ENCODE measurements around the gene PAK6. TPM values are rescaled to one million over a fixed set of nuclear protein-coding genes. Genes with fewer than 3 reads are reported as not detected.

Gene PAK6
- total and polyA plus RNA-seq, 9 of the 15 experiments (the other 6 are each of a cell fraction or from before 2014, with no cell fraction given): 0.03 to 0.74 (median 0.16) TPM; not detected in 2

DNA sequence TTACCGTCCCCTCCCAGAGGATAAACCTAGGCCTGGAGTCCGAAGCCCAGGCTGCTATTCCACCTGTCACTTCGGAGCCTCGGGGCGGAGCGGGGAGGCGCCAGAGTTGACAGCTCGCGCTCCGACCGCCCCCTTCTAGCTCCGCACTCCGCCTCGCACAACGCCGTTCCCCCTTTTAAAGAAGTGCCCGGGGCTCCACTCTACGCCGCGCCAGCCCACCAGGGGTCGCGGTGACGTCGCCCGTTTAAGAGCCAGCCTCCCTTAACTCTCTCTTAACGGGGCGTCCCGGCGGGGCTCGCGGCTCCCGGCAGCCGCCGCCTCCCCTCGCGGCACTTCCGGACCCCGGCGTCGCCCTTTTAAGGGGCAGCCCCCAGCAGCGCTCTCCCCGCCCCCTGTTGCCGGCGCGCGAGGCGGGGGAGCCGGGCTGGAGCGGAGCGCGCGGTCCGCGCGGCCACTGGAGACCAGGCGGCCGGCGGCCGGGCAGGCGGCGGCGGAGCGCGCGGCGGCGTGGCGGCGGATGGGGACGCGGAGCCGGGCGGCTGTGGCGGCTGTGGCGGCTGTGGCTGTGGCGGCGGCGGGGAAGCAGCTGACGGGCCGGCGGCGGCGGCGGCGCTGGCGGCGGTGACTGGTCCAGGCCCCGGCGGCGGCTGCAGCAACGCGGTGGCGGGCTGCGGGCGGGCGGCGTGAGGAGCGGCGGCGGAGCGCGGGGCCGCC lies 84.5 kb downstream of the PAK6 start, which contains the start of gene INAFM2 (continued):
- no peak for TF ChIP-seq HDAC8 (tag; IDR thresholded peaks at IDR 0.05)
- no peak for TF ChIP-seq RFX7 (CRISPR knock-in tag; IDR thresholded peaks at IDR 0.05)
- TF ChIP-seq ZNF324 (CRISPR knock-in tag; IDR thresholded peaks at IDR 0.05): no peak
- TF ChIP-seq XRCC4 (IDR thresholded peaks at IDR 0.05; ENCODE audit: extremely low read depth, insufficient read depth, insufficient read length): no peak
- no peak for TF ChIP-seq GABPB2 (CRISPR knock-in tag; conservative IDR thresholded peaks at IDR 0.05)
- TF ChIP-seq SRSF1 (IDR thresholded peaks at IDR 0.05; ENCODE audit: low read depth, low read length): no peak
- no peak for TF ChIP-seq KDM1A (IDR thresholded peaks at IDR 0.05)
- TF ChIP-seq TCFL5 (CRISPR knock-in tag; conservative IDR thresholded peaks at IDR 0.05): no peak
- no peak for TF ChIP-seq ZNF124 (CRISPR knock-in tag; IDR thresholded peaks at IDR 0.05)
- TF ChIP-seq ZFP30 (CRISPR knock-in tag; IDR thresholded peaks at IDR 0.05; ENCODE audit: borderline replicate concordance): no peak
- no peak for TF ChIP-seq NFYB (IDR thresholded peaks at IDR 0.05; ENCODE audit: extremely low read depth, insufficient read length)
- TF ChIP-seq ELF1 (tag; IDR thresholded peaks at IDR 0.05): peak; percentile 97
- no peak for TF ChIP-seq CUX1 (CRISPR knock-in tag; IDR thresholded peaks at IDR 0.05)
- TF ChIP-seq THRA (IDR thresholded peaks at IDR 0.05): no peak
- TF ChIP-seq ZNF134 (CRISPR knock-in tag; conservative IDR thresholded peaks at IDR 0.05): no peak
- no peak for TF ChIP-seq ZNF766 (CRISPR knock-in tag; conservative IDR thresholded peaks at IDR 0.05)
- no peak for TF ChIP-seq DIDO1 (tag; IDR thresholded peaks at IDR 0.05; ENCODE audit: low read depth)
- peak; percentile 67; the same call in 1 of the 2 replicates for TF ChIP-seq SMAD4 (CRISPR knock-in tag; conservative IDR thresholded peaks at IDR 0.05)
- no peak for TF ChIP-seq ZNF3 (CRISPR knock-in tag; IDR thresholded peaks at IDR 0.05)
- TF ChIP-seq ARHGAP35 (IDR thresholded peaks at IDR 0.05; ENCODE audit: partially characterized antibody): no peak
- TF ChIP-seq, protein P1, sequence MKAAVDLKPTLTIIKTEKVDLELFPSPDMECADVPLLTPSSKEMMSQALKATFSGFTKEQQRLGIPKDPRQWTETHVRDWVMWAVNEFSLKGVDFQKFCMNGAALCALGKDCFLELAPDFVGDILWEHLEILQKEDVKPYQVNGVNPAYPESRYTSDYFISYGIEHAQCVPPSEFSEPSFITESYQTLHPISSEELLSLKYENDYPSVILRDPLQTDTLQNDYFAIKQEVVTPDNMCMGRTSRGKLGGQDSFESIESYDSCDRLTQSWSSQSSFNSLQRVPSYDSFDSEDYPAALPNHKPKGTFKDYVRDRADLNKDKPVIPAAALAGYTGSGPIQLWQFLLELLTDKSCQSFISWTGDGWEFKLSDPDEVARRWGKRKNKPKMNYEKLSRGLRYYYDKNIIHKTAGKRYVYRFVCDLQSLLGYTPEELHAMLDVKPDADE (conservative IDR thresholded peaks at IDR 0.05; ENCODE audit: control insufficient read depth, low read depth, low read length): peak; percentile 62; the same call in 1 of the 2 replicates
- no peak for TF ChIP-seq ZNF174 (CRISPR knock-in tag; IDR thresholded peaks at IDR 0.05)
- TF ChIP-seq EP400 (IDR thresholded peaks at IDR 0.05): no peak; the same call in 1 of the 2 replicates

All from K562 (cell line).